Keratinocyte (primary cell): ENCODE measurements around the gene ASTE1. TPM values are rescaled to one million over a fixed set of nuclear protein-coding genes. Genes with fewer than 3 reads are reported as not detected.

Experiments
- DNase-seq: peaks from one replicate; pipeline ENCODE4 v3.0.0-alpha.2; 2011; ENCODE audit warnings: low read depth, missing footprints, low spot score
- FAIRE-seq: peaks from 2 replicates; lab custom pipeline; 2011; peaks lifted over from hg19 to GRCh38; lab: Jason Lieb, UNC
- H2AFZ ChIP-seq: 2 replicates; pipeline ENCODE4 v1.6.0; 2012; ENCODE audit warnings: low read length, control low read depth, inconsistent platforms; ENCODE audit not compliant: control insufficient read depth
- H3K27ac ChIP-seq: 2 replicates; pipeline ENCODE4 v1.5.1; 2011; ENCODE audit warnings: low read length; ENCODE audit not compliant: control insufficient read depth, insufficient read depth
- H3K27me3 ChIP-seq: 3 replicates; pipeline ENCODE4 v1.6.0; 2011; ENCODE audit warnings: low read length; ENCODE audit not compliant: control insufficient read depth, insufficient read depth; ENCODE audit errors: extremely low read depth
- H3K36me3 ChIP-seq, 2 experiments: 2 replicates in 1 of 2; 3 replicates in 1 of 2; pipeline ENCODE4 v1.5.1; 2011; ENCODE audit warnings: low read length in 2 of 2, mild to moderate bottlenecking in 1 of 2; ENCODE audit not compliant: control insufficient read depth in 2 of 2, insufficient read depth in 2 of 2; ENCODE audit errors: extremely low read depth in 1 of 2
- H3K4me1 ChIP-seq: 3 replicates; pipeline ENCODE4 v1.5.1; 2011; ENCODE audit warnings: low read length; ENCODE audit not compliant: control insufficient read depth, insufficient read depth; ENCODE audit errors: extremely low read depth
- H3K4me2 ChIP-seq: 3 replicates; pipeline ENCODE4 v1.6.0; 2011; ENCODE audit warnings: low read depth, low read length; ENCODE audit not compliant: control insufficient read depth, insufficient read depth; ENCODE audit errors: extremely low read depth
- H3K4me3 ChIP-seq, 3 experiments: fragments of 200-600 bp in 1 of 3; sonication (generic) in 1 of 3; 2 replicates in 2 of 3; 3 replicates in 1 of 3; pipeline ENCODE4 v1.5.1; 2011 to 2016; ENCODE audit warnings: low read length in 3 of 3, mild to moderate bottlenecking in 3 of 3, control low read depth in 2 of 3, inconsistent platforms in 1 of 3, low read depth in 1 of 3, mixed read lengths in 1 of 3, mixed run types in 1 of 3, moderate library complexity in 1 of 3; ENCODE audit not compliant: control insufficient read depth in 2 of 3, insufficient read depth in 2 of 3; ENCODE audit errors: extremely low read depth in 1 of 3
- H3K79me2 ChIP-seq: 2 replicates; pipeline ENCODE4 v1.6.0; 2012; ENCODE audit warnings: low read length; ENCODE audit not compliant: control insufficient read depth, insufficient read depth
- H3K9ac ChIP-seq: 3 replicates; pipeline ENCODE4 v1.6.0; 2011; ENCODE audit warnings: low read length; ENCODE audit not compliant: control insufficient read depth, insufficient read depth; ENCODE audit errors: extremely low read depth
- H3K9me1 ChIP-seq: 3 replicates; pipeline ENCODE4 v1.6.0; 2011; ENCODE audit warnings: low read length; ENCODE audit not compliant: control insufficient read depth, insufficient read depth; ENCODE audit errors: extremely low read depth
- H3K9me3 ChIP-seq: 2 replicates; pipeline ENCODE4 v1.5.1; 2012; ENCODE audit warnings: low read depth, low read length; ENCODE audit not compliant: control insufficient read depth
- H4K20me1 ChIP-seq: 3 replicates; pipeline ENCODE4 v1.6.0; 2011; ENCODE audit warnings: low read length; ENCODE audit not compliant: control insufficient read depth, insufficient read depth; ENCODE audit errors: extremely low read depth
- CTCF ChIP-seq, 3 experiments: IDR thresholded peaks in 1 of 3; conservative IDR thresholded peaks in 1 of 3; optimal IDR thresholded peaks in 1 of 3; 2 replicates in 2 of 3; 3 replicates in 1 of 3; pipeline versions ENCODE3 to v1.5.1; 2011; ENCODE audit warnings: low read length in 3 of 3, mild to moderate bottlenecking in 3 of 3, moderate library complexity in 2 of 3, control low read depth in 1 of 3, inconsistent platforms in 1 of 3; ENCODE audit not compliant: insufficient read depth in 2 of 3; ENCODE audit errors: extremely low read depth in 1 of 3
- EZH2 ChIP-seq: IDR thresholded peaks from one replicate; pipeline ENCODE4 v1.6.1; 2012; ENCODE audit warnings: inconsistent platforms, mild to moderate bottlenecking, low read length, moderate library complexity
- dilution Hi-C: fragments of 300-500 bp; cut with MboI; formaldehyde crosslinking; loops from one replicate; pipeline ENCODE4 v1.7.0; 2020; ENCODE audit warnings: low sequenced_read_pairs; ENCODE audit not compliant: extremely low pct_ligation_motif_present
- polyA plus RNA-seq, 5 experiments: library from polyadenylated mRNA; depleted of rRNA in 3 of 5; stranded (reverse) in 3 of 5; stranded (forward) in 1 of 5; unstranded in 1 of 5; fragments of >200 nt; gene quantifications; 1 replicate in 1 of 5; 2 replicates in 3 of 5; 3 replicates in 1 of 5; pipeline versions ENCODE4 v1.2.1 to v1.2.3, GENCODE V29; 2011 to 2012; ENCODE audit warnings: missing spikeins in 2 of 5, low read depth in 1 of 5, low replicate concordance in 1 of 5

Gene ASTE1
- polyA plus RNA-seq, 1 donor (not counting 4 experiments of a cell fraction or from before 2014, with no cell fraction given): 5.2 TPM

GRCh38 chr3:130997289-130997688 lies 29.3 kb downstream of the ASTE1 start:
- H3K4me1 ChIP-seq: no peaks in the 10 kb centered on the region
- no peak overlapping the region for H3K4me2 ChIP-seq
- no peaks in the 10 kb centered on the region for H3K9me1 ChIP-seq
- no peak overlapping the region for H3K27ac ChIP-seq
- H4K20me1 ChIP-seq: no peaks in the 10 kb centered on the region
- H3K4me3 ChIP-seq: no peak overlapping the region
- DNase-seq: no peak
- TF ChIP-seq EZH2: no peak
- no peak for TF ChIP-seq CTCF (optimal IDR thresholded peaks at IDR 0.05 in 1 of 3, IDR thresholded peaks at IDR 0.05 in 1 of 3, conservative IDR thresholded peaks at IDR 0.05 in 1 of 3; ENCODE audit: extremely low read depth in 1 of 3, insufficient read depth in 2 of 3, low read length in 3 of 3)
- H2AFZ ChIP-seq: no peak overlapping the region
- H3K9me3 ChIP-seq: no peaks in the 10 kb centered on the region
- no peaks in the 10 kb centered on the region for H3K79me2 ChIP-seq
- no peaks in the 10 kb centered on the region for H3K27me3 ChIP-seq
- no peak for FAIRE-seq
- dilution Hi-C loops: no loop called here
- H3K36me3 ChIP-seq: peaks cover 2 to 4% of the 10 kb centered on the region in 2 experiments
- H3K9ac ChIP-seq: no peak overlapping the region

- Histone ChIP-seq H3K79me2 (no peaks in the 10 kb centered on the region), H3K9me3 (no peaks in the 10 kb centered on the region), H3K9me1 (no peaks in the 10 kb centered on the region), H3K4me3 (no peak overlapping the region), H3K27ac (no peak overlapping the region), H4K20me1 (no peaks in the 10 kb centered on the region), H3K4me1 (no peaks in the 10 kb centered on the region), H3K36me3 (peaks cover 2 to 6% of the 10 kb centered on the region in 2 experiments), H3K9ac (no peak overlapping the region), H3K4me2 (no peak overlapping the region), H2AFZ (no peak overlapping the region), H3K27me3 (no peaks in the 10 kb centered on the region)
- TF ChIP-seq CTCF (optimal IDR thresholded peaks at IDR 0.05 in 1 of 3, IDR thresholded peaks at IDR 0.05 in 1 of 3, conservative IDR thresholded peaks at IDR 0.05 in 1 of 3; ENCODE audit: extremely low read depth in 1 of 3, insufficient read depth in 2 of 3, low read length in 3 of 3) (no peak), EZH2 (no peak)
- dilution Hi-C loops: no loop called here
- DNase-seq (no peak), FAIRE-seq (no peak)
Observed at GRCh38 chr3:130992344-130992743, 34.3 kb downstream of the ASTE1 start.
